UCSD-AML1 (cell line): ENCODE measurements around the gene HNRNPLL.
"Not testable (repeated sequence)": the region's sequence is repeated elsewhere in the genome, so short reads cannot be mapped to it uniquely, and the experiment has no call there.

Experiments
- DNase-seq: peaks from one replicate; lab custom pipeline; 2025; ENCODE audit not compliant: unreplicated experiment; lab: John Stamatoyannopoulos, UW

Gene HNRNPLL

GRCh38 chr2:38602732-38603401, at the start of gene HNRNPLL:
TSS of gene HNRNPLL (minus strand) at chr2:38602928. CDS start at chr2:38602626, 302 bp downstream.
- DNase-seq, result peak; percentile 99

- no peak for DNase-seq
Observed at GRCh38 chr2:38650717-38651116, 48.0 kb upstream of the HNRNPLL start.

GRCh38 chr2:38650012-38650411, 47.3 kb upstream of the HNRNPLL start:
- no peak for DNase-seq

- DNase-seq, result no peak
Observed at GRCh38 chr2:38649176-38649728, 46.5 kb upstream of the HNRNPLL start.

- DNase-seq, result no peak
Observed at GRCh38 chr2:38648107-38648761, 45.5 kb upstream of the HNRNPLL start.

GRCh38 chr2:38643683-38644511, 41.2 kb upstream of the HNRNPLL start:
- not testable (repeated sequence) for DNase-seq

GRCh38 chr2:38643021-38643671, 40.4 kb upstream of the HNRNPLL start:
- DNase-seq, result no peak

- DNase-seq, result not testable (repeated sequence)
Observed at GRCh38 chr2:38642373-38643017, 39.8 kb upstream of the HNRNPLL start.

GRCh38 chr2:38636069-38636468, 33.3 kb upstream of the HNRNPLL start:
- DNase-seq, result no peak

GRCh38 chr2:38635139-38635538, 32.4 kb upstream of the HNRNPLL start:
- no peak for DNase-seq

- DNase-seq, result no peak
Observed at GRCh38 chr2:38634684-38635083, 32.0 kb upstream of the HNRNPLL start.

- DNase-seq, result no peak
Observed at GRCh38 chr2:38633895-38634294, 31.2 kb upstream of the HNRNPLL start.

- DNase-seq, result no peak
Observed at GRCh38 chr2:38632980-38633379, 30.3 kb upstream of the HNRNPLL start.

GRCh38 chr2:38631976-38632375, 29.2 kb upstream of the HNRNPLL start:
- DNase-seq, result no peak

GRCh38 chr2:38629684-38630083, 27.0 kb upstream of the HNRNPLL start:
- DNase-seq, result no peak

- no peak for DNase-seq
Observed at GRCh38 chr2:38627391-38627790, 24.7 kb upstream of the HNRNPLL start.

- DNase-seq, result no peak
Observed at GRCh38 chr2:38626326-38627035, 23.8 kb upstream of the HNRNPLL start.

GRCh38 chr2:38622210-38622609, 19.5 kb upstream of the HNRNPLL start:
- no peak for DNase-seq

- DNase-seq, result no peak
Observed at GRCh38 chr2:38621018-38621417, 18.3 kb upstream of the HNRNPLL start.
